ENCODE data around the gene CACNA1I. TPM values are rescaled to one million over a fixed set of nuclear protein-coding genes. Genes with fewer than 3 reads are reported as not detected.

CACNA1I gene
- total RNA-seq, 1 donor from 2014 or later, result 0.05 TPM

- H3K36me3 Mint-ChIP-seq (ENCODE audit: low read depth), result no peaks in the 10 kb centered on the region
- intact Hi-C loops (cut with micrococcal nuclease), result no loop called here
- DNase-seq, result no peak
- H3K27me3 Mint-ChIP-seq, result peaks cover 3% of the 10 kb centered on the region
- no peak overlapping the region for H3K4me3 Mint-ChIP-seq
- H3K9me3 Mint-ChIP-seq, result peaks cover 5% of the 10 kb centered on the region
- H3K4me1 Mint-ChIP-seq, result peaks cover 3% of the 10 kb centered on the region
- H3K27ac Mint-ChIP-seq, result no peak overlapping the region
Observed at GRCh38 chr22:39718206-39718605, 147.7 kb downstream of the CACNA1I start.

- intact Hi-C loops (cut with micrococcal nuclease), result no loop called here
- H3K27ac Mint-ChIP-seq, result no peak overlapping the region
- peaks cover 5% of the 10 kb centered on the region for H3K9me3 Mint-ChIP-seq
- no peak for DNase-seq
- H3K4me1 Mint-ChIP-seq, result peaks cover 3% of the 10 kb centered on the region
- H3K27me3 Mint-ChIP-seq, result peaks cover 3% of the 10 kb centered on the region
- H3K36me3 Mint-ChIP-seq (ENCODE audit: low read depth), result no peaks in the 10 kb centered on the region
- no peak overlapping the region for H3K4me3 Mint-ChIP-seq
Observed at GRCh38 chr22:39718921-39719475, 148.4 kb downstream of the CACNA1I start.

GRCh38 chr22:39719559-39720450 lies 149.3 kb downstream of the CACNA1I start:
- Mint-ChIP-seq H3K27me3 (peaks cover 3% of the 10 kb centered on the region), H3K36me3 (ENCODE audit: low read depth) (no peaks in the 10 kb centered on the region), H3K27ac (no peak overlapping the region), H3K9me3 (peaks cover 5% of the 10 kb centered on the region), H3K4me1 (peaks cover 3% of the 10 kb centered on the region), H3K4me3 (no peak overlapping the region)
- no peak for DNase-seq
- intact Hi-C loops (cut with micrococcal nuclease), result no loop called here

- Mint-ChIP-seq H3K27me3 (peaks cover 7% of the 10 kb centered on the region), H3K4me3 (no peak overlapping the region), H3K36me3 (ENCODE audit: low read depth) (no peaks in the 10 kb centered on the region), H3K4me1 (peaks cover 3% of the 10 kb centered on the region), H3K27ac (no peak overlapping the region), H3K9me3 (peaks cover 5% of the 10 kb centered on the region)
- DNase-seq, result no peak
- intact Hi-C loops (cut with micrococcal nuclease), result no loop called here
Observed at GRCh38 chr22:39721206-39722031, 150.9 kb downstream of the CACNA1I start.

GRCh38 chr22:39722032-39722325 lies 151.4 kb downstream of the CACNA1I start:
- no peaks in the 10 kb centered on the region for H3K36me3 Mint-ChIP-seq (ENCODE audit: low read depth)
- H3K27me3 Mint-ChIP-seq, result peaks cover 10% of the 10 kb centered on the region
- no peak overlapping the region for H3K27ac Mint-ChIP-seq
- peaks cover 5% of the 10 kb centered on the region for H3K9me3 Mint-ChIP-seq
- DNase-seq, result no peak
- H3K4me1 Mint-ChIP-seq, result peaks cover 3% of the 10 kb centered on the region
- intact Hi-C loops (cut with micrococcal nuclease), result no loop called here
- no peak overlapping the region for H3K4me3 Mint-ChIP-seq

GRCh38 chr22:39722501-39722900 lies 151.9 kb downstream of the CACNA1I start:
- no peak for DNase-seq
- Mint-ChIP-seq H3K27me3 (peaks cover 10% of the 10 kb centered on the region), H3K36me3 (ENCODE audit: low read depth) (no peaks in the 10 kb centered on the region), H3K9me3 (peaks cover 5% of the 10 kb centered on the region), H3K4me3 (no peak overlapping the region), H3K4me1 (peaks cover 3% of the 10 kb centered on the region), H3K27ac (no peak overlapping the region)
- intact Hi-C loops (cut with micrococcal nuclease), result no loop called here

GRCh38 chr22:39723463-39723862 lies 152.9 kb downstream of the CACNA1I start:
- H3K27ac Mint-ChIP-seq, result no peak overlapping the region
- no peak for DNase-seq
- no peaks in the 10 kb centered on the region for H3K36me3 Mint-ChIP-seq (ENCODE audit: low read depth)
- H3K4me1 Mint-ChIP-seq, result peaks cover 3% of the 10 kb centered on the region
- H3K9me3 Mint-ChIP-seq, result peaks cover 5% of the 10 kb centered on the region
- intact Hi-C loops (cut with micrococcal nuclease), result no loop called here
- peaks cover 12% of the 10 kb centered on the region for H3K27me3 Mint-ChIP-seq
- H3K4me3 Mint-ChIP-seq, result no peak overlapping the region

- no peak for DNase-seq
- peaks cover 3% of the 10 kb centered on the region for H3K4me1 Mint-ChIP-seq
- intact Hi-C loops (cut with micrococcal nuclease), result no loop called here
- no peak overlapping the region for H3K4me3 Mint-ChIP-seq
- H3K27ac Mint-ChIP-seq, result no peak overlapping the region
- peaks cover 12% of the 10 kb centered on the region for H3K27me3 Mint-ChIP-seq
- no peaks in the 10 kb centered on the region for H3K36me3 Mint-ChIP-seq (ENCODE audit: low read depth)
- peaks cover 5% of the 10 kb centered on the region for H3K9me3 Mint-ChIP-seq
Observed at GRCh38 chr22:39723899-39724351, 153.4 kb downstream of the CACNA1I start.

- Mint-ChIP-seq H3K27ac (no peak overlapping the region), H3K27me3 (peaks cover 12% of the 10 kb centered on the region), H3K4me1 (peaks cover 3% of the 10 kb centered on the region), H3K36me3 (ENCODE audit: low read depth) (no peaks in the 10 kb centered on the region), H3K9me3 (peaks cover 5% of the 10 kb centered on the region), H3K4me3 (no peak overlapping the region)
- DNase-seq, result no peak
- intact Hi-C loops (cut with micrococcal nuclease), result no loop called here
Observed at GRCh38 chr22:39724390-39724789, 153.8 kb downstream of the CACNA1I start.

GRCh38 chr22:39724857-39725256 lies 154.3 kb downstream of the CACNA1I start:
- no peak for DNase-seq
- H3K27ac Mint-ChIP-seq, result no peak overlapping the region
- peaks cover 3% of the 10 kb centered on the region for H3K4me1 Mint-ChIP-seq
- H3K9me3 Mint-ChIP-seq, result peaks cover 5% of the 10 kb centered on the region
- peaks cover 12% of the 10 kb centered on the region for H3K27me3 Mint-ChIP-seq
- H3K36me3 Mint-ChIP-seq (ENCODE audit: low read depth), result no peaks in the 10 kb centered on the region
- intact Hi-C loops (cut with micrococcal nuclease), result no loop called here
- H3K4me3 Mint-ChIP-seq, result no peak overlapping the region

- Mint-ChIP-seq H3K36me3 (ENCODE audit: low read depth) (no peaks in the 10 kb centered on the region), H3K27me3 (peaks cover 10% of the 10 kb centered on the region), H3K9me3 (peaks cover 5% of the 10 kb centered on the region), H3K4me3 (no peak overlapping the region), H3K4me1 (peaks cover 3% of the 10 kb centered on the region), H3K27ac (no peak overlapping the region)
- intact Hi-C loops (cut with micrococcal nuclease), result no loop called here
- DNase-seq, result no peak
Observed at GRCh38 chr22:39725351-39726035, 154.9 kb downstream of the CACNA1I start.

GRCh38 chr22:39727541-39727940 lies 157.0 kb downstream of the CACNA1I start:
- intact Hi-C loops (cut with micrococcal nuclease), result no loop called here
- DNase-seq, result no peak
- no peak overlapping the region for H3K27ac Mint-ChIP-seq
- H3K4me3 Mint-ChIP-seq, result no peak overlapping the region
- peaks cover under 1% of the 10 kb centered on the region for H3K9me3 Mint-ChIP-seq
- peaks cover 10% of the 10 kb centered on the region for H3K27me3 Mint-ChIP-seq
- H3K4me1 Mint-ChIP-seq, result peaks cover under 1% of the 10 kb centered on the region
- H3K36me3 Mint-ChIP-seq (ENCODE audit: low read depth), result no peaks in the 10 kb centered on the region

- H3K4me3 Mint-ChIP-seq, result no peak overlapping the region
- peaks cover 16% of the 10 kb centered on the region for H3K27me3 Mint-ChIP-seq
- no peaks in the 10 kb centered on the region for H3K36me3 Mint-ChIP-seq (ENCODE audit: low read depth)
- no peaks in the 10 kb centered on the region for H3K9me3 Mint-ChIP-seq
- no peak overlapping the region for H3K27ac Mint-ChIP-seq
- intact Hi-C loops (cut with micrococcal nuclease), result no loop called here
- no peaks in the 10 kb centered on the region for H3K4me1 Mint-ChIP-seq
- DNase-seq, result no peak
Observed at GRCh38 chr22:39728236-39728860, 157.8 kb downstream of the CACNA1I start.
